Type B pancreatic cell (in vitro differentiated cells): ENCODE data around the gene ENDOD1. TPM values are rescaled to one million over a fixed set of nuclear protein-coding genes. Genes with fewer than 3 reads are reported as not detected.
A peak's percentile ranks its signal among the peaks of the same experiment; 100 is the strongest.

Experiments used
- DNase-seq: peaks from one replicate; pipeline ENCODE4 v3.0.0; 2021; ENCODE audit warnings: mixed read lengths; ENCODE audit not compliant: unreplicated experiment; ENCODE audit errors: extremely low spot score
- H3K27ac Mint-ChIP-seq: 2 replicates; pipeline ENCODE4 v1.8.0; 2021; ENCODE audit warnings: mild to moderate bottlenecking, mixed read lengths
- H3K27me3 Mint-ChIP-seq: 2 replicates; pipeline ENCODE4 v1.8.0; 2021; ENCODE audit warnings: mixed read lengths
- H3K36me3 Mint-ChIP-seq: 2 replicates; pipeline ENCODE4 v1.8.0; 2021; ENCODE audit warnings: mixed read lengths
- H3K4me1 Mint-ChIP-seq: one replicate; pipeline ENCODE4 v1.8.0; 2021; ENCODE audit warnings: mixed read lengths; ENCODE audit not compliant: unreplicated experiment
- H3K4me3 Mint-ChIP-seq: 2 replicates; pipeline ENCODE4 v1.8.0; 2021; ENCODE audit warnings: mild to moderate bottlenecking, mixed read lengths
- H3K9me3 Mint-ChIP-seq: 2 replicates; pipeline ENCODE4 v1.8.0; 2021; ENCODE audit warnings: mixed read lengths
- CTCF ChIP-seq: fragments of 200-600 bp; sonication (generic); conservative IDR thresholded peaks from 2 replicates; pipeline ENCODE4 v1.5.0; 2021; ENCODE audit warnings: antibody characterized with exemption, mild to moderate bottlenecking
- total RNA-seq: library from RNA; stranded (reverse); gene quantifications from 2 replicates; pipeline ENCODE4 v1.2.1, GENCODE V29; 2021; ENCODE audit warnings: low replicate concordance

Gene ENDOD1
- total RNA-seq, 1 donor from 2014 or later = 12.0 TPM

- DNase-seq = no peak
- Mint-ChIP-seq H3K9me3 (no peaks in the 10 kb centered on the region), H3K27me3 (no peaks in the 10 kb centered on the region), H3K27ac (no peak overlapping the region), H3K4me3 (no peak overlapping the region), H3K4me1 (no peaks in the 10 kb centered on the region), H3K36me3 (peaks cover 11% of the 10 kb centered on the region)
- TF ChIP-seq CTCF = no peak
These were observed 73.5 kb downstream of the ENDOD1 start for GRCh38 chr11:95163106-95163505.

- no peaks in the 10 kb centered on the region for H3K27me3 Mint-ChIP-seq
- TF ChIP-seq CTCF = no peak
- no peak overlapping the region for H3K4me3 Mint-ChIP-seq
- peaks cover 9% of the 10 kb centered on the region for H3K36me3 Mint-ChIP-seq
- no peak overlapping the region for H3K27ac Mint-ChIP-seq
- no peak for DNase-seq
- no peaks in the 10 kb centered on the region for H3K4me1 Mint-ChIP-seq
- H3K9me3 Mint-ChIP-seq = no peaks in the 10 kb centered on the region
These were observed 76.0 kb downstream of the ENDOD1 start for GRCh38 chr11:95165638-95166037.

- Mint-ChIP-seq H3K36me3 (peaks cover 9% of the 10 kb centered on the region), H3K9me3 (no peaks in the 10 kb centered on the region), H3K4me1 (no peaks in the 10 kb centered on the region), H3K27me3 (no peaks in the 10 kb centered on the region), H3K27ac (no peak overlapping the region), H3K4me3 (no peak overlapping the region)
- TF ChIP-seq CTCF = no peak
- DNase-seq = no peak
These were observed 77.1 kb downstream of the ENDOD1 start for GRCh38 chr11:95166781-95167180.

- Mint-ChIP-seq H3K9me3 (no peaks in the 10 kb centered on the region), H3K27ac (no peak overlapping the region), H3K4me1 (no peaks in the 10 kb centered on the region), H3K36me3 (peaks cover 5% of the 10 kb centered on the region), H3K4me3 (no peak overlapping the region), H3K27me3 (no peaks in the 10 kb centered on the region)
- no peak for TF ChIP-seq CTCF
- no peak for DNase-seq
These were observed 80.6 kb downstream of the ENDOD1 start for GRCh38 chr11:95170294-95170693.

GRCh38 chr11:95175818-95176380 lies 86.3 kb downstream of the ENDOD1 start:
- Mint-ChIP-seq H3K4me1 (no peaks in the 10 kb centered on the region), H3K27ac (peak overlapping the region; percentile 10), H3K27me3 (no peaks in the 10 kb centered on the region), H3K9me3 (no peaks in the 10 kb centered on the region), H3K4me3 (no peak overlapping the region), H3K36me3 (peaks cover 32% of the 10 kb centered on the region)
- TF ChIP-seq CTCF = no peak
- no peak for DNase-seq

Other genes with a start within 250 kb of the ENDOD1 start
- gene CWC15, start 116.3 kb upstream of the ENDOD1 start, total RNA-seq = 66.4 and 76.8 TPM in 2 replicates
- gene KDM4D, start 116.1 kb upstream of the ENDOD1 start, total RNA-seq = 0.83 and 2.4 TPM in 2 replicates
- gene KDM4E, start 64.6 kb upstream of the ENDOD1 start, total RNA-seq = not detected in 2 replicates
- not detected in 2 replicates for gene KDM4F, start 40.4 kb upstream of the ENDOD1 start, total RNA-seq
- gene SRSF8, start 22.9 kb upstream of the ENDOD1 start, total RNA-seq = 43.7 and 68.9 TPM in 2 replicates
- gene SESN3, start 141.4 kb downstream of the ENDOD1 start, total RNA-seq = 58.2 and 107 TPM in 2 replicates